Measurements from ENCODE around the gene ST14.

- TF ChIP-seq POLR2A (IDR thresholded peaks at IDR 0.05; ENCODE audit: low read depth, low read length) (no peak), POLR2AphosphoS5 (IDR thresholded peaks at IDR 0.05; ENCODE audit: low read depth, low read length) (no peak), TAF1 (IDR thresholded peaks at IDR 0.05; ENCODE audit: borderline replicate concordance, low read depth, low read length) (no peak)
These were observed 15.4 kb upstream of the ST14 start for GRCh38 chr11:130144141-130144540.
